HepG2 (cell line): ENCODE measurements around the gene PCBP1.

Experiments used
- BHLHE40 ChIP-seq: IDR thresholded peaks from 2 replicates; pipeline ENCODE4 v1.6.1; 2011; ENCODE audit warnings: low read length, improper control_type of control experiment
- CCDC6 ChIP-seq: sonication (generic); formaldehyde crosslinking; IDR thresholded peaks from 2 replicates; pipeline ENCODE4 v1.8.1; 2022; ENCODE audit warnings: mild to moderate bottlenecking, missing genetic modification reagents, moderate library complexity
- GABPA ChIP-seq, 2 experiments: IDR thresholded peaks; 2 replicates each; pipeline ENCODE4 v1.6.1; 2011 to 2016; ENCODE audit warnings: low read depth in 2 of 2, low read length in 1 of 2, missing biosample characterization in 1 of 2, missing genetic modification characterization in 1 of 2
- MTA1 ChIP-seq: sonication (generic); formaldehyde crosslinking; IDR thresholded peaks from 2 replicates; pipeline ENCODE4 v1.4.0; 2020; ENCODE audit warnings: missing genetic modification reagents, mild to moderate bottlenecking, borderline replicate concordance
- MYNN ChIP-seq: sonication (generic); formaldehyde crosslinking; IDR thresholded peaks from 2 replicates; pipeline ENCODE4 v1.4.0; 2020; ENCODE audit warnings: mild to moderate bottlenecking, low read depth, missing genetic modification reagents
- NFE2L1 ChIP-seq: sonication (generic); formaldehyde crosslinking; IDR thresholded peaks from 2 replicates; pipeline ENCODE4 v1.4.0; 2020; ENCODE audit warnings: missing genetic modification reagents, mild to moderate bottlenecking, borderline replicate concordance
- YY1 ChIP-seq: IDR thresholded peaks from 2 replicates; pipeline ENCODE4 v1.6.1; 2011; ENCODE audit warnings: low read length, low read depth, moderate library complexity, mild to moderate bottlenecking; ENCODE audit not compliant: insufficient read depth, insufficient replicate concordance
- ZNF317 ChIP-seq: sonication (generic); formaldehyde crosslinking; IDR thresholded peaks from 2 replicates; pipeline ENCODE4 v1.5.0; 2020; ENCODE audit warnings: mild to moderate bottlenecking, missing genetic modification reagents
- ZNF841 ChIP-seq: sonication (generic); formaldehyde crosslinking; IDR thresholded peaks from 2 replicates; pipeline ENCODE4 v1.8.1; 2023; ENCODE audit warnings: missing genetic modification reagents, borderline replicate concordance
- TF ChIP-seq, protein P1 (sequence below): sonication (generic); formaldehyde crosslinking; IDR thresholded peaks from 2 replicates; pipeline ENCODE4 v1.5.0; 2020; ENCODE audit warnings: mild to moderate bottlenecking, missing genetic modification reagents, moderate library complexity

DNA sequence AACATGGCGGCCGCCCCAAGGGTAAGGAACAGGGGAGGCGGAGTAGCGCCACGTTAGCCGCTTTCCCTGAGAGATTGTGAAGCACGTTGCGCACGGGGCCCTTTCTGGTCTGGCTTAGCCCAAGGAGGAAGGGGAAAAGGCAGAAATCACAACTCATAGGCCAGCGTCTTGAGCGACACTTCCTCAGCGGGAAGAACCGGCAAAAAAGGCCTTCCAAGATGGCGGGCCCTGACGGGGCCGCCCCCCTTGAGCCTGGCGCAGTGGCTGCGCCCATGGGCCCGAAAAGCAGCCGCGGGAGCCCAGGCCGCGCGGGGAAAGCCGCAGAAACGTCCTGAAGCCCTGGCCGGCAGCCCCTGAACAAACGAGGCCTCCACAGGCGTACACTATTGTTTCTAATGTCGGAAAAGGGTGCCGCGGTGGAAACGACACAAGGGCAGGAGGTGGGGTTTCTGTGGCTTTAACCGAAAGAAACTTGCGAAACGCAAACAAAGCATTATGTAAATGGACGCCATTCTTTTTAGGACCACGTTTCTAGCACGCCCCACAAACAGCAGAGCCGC is 919 bp upstream of the PCBP1 start:
- TF ChIP-seq ZNF317 (CRISPR knock-in tag) (peak; percentile 71; the same call in 1 of the 2 replicates), ZNF841 (CRISPR knock-in tag) (no peak), MTA1 (peak; percentile 94), GABPA (IDR thresholded peaks at IDR 0.05; ENCODE audit: low read depth, low read length) (no peak), GABPA (CRISPR knock-in tag; IDR thresholded peaks at IDR 0.05; ENCODE audit: low read depth) (peak; percentile 26; the same call in 1 of the 2 replicates), NFE2L1 (CRISPR knock-in tag) (0 out of 2 replicates have a peak, but pooled peaks have one; percentile 14), YY1 (peak; percentile 98), BHLHE40 (no peak), MYNN (CRISPR knock-in tag) (peak; percentile 89; the same call in 1 of the 2 replicates), CCDC6 (no peak; the same call in 1 of the 2 replicates)
- TF ChIP-seq, protein P1, sequence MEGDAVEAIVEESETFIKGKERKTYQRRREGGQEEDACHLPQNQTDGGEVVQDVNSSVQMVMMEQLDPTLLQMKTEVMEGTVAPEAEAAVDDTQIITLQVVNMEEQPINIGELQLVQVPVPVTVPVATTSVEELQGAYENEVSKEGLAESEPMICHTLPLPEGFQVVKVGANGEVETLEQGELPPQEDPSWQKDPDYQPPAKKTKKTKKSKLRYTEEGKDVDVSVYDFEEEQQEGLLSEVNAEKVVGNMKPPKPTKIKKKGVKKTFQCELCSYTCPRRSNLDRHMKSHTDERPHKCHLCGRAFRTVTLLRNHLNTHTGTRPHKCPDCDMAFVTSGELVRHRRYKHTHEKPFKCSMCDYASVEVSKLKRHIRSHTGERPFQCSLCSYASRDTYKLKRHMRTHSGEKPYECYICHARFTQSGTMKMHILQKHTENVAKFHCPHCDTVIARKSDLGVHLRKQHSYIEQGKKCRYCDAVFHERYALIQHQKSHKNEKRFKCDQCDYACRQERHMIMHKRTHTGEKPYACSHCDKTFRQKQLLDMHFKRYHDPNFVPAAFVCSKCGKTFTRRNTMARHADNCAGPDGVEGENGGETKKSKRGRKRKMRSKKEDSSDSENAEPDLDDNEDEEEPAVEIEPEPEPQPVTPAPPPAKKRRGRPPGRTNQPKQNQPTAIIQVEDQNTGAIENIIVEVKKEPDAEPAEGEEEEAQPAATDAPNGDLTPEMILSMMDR (CRISPR knock-in tag): 0 out of 2 replicates have a peak, but pooled peaks have one; percentile 6
